COR-L47 (cell line): ENCODE data around the gene P2RY12.
"Not testable (repeated sequence)": the region's sequence is repeated elsewhere in the genome, so short reads cannot be mapped to it uniquely, and the experiment has no call there.

Experiments
- DNase-seq: peaks from one replicate; lab custom pipeline; 2025; lab: John Stamatoyannopoulos, UW

Gene P2RY12

DNA sequence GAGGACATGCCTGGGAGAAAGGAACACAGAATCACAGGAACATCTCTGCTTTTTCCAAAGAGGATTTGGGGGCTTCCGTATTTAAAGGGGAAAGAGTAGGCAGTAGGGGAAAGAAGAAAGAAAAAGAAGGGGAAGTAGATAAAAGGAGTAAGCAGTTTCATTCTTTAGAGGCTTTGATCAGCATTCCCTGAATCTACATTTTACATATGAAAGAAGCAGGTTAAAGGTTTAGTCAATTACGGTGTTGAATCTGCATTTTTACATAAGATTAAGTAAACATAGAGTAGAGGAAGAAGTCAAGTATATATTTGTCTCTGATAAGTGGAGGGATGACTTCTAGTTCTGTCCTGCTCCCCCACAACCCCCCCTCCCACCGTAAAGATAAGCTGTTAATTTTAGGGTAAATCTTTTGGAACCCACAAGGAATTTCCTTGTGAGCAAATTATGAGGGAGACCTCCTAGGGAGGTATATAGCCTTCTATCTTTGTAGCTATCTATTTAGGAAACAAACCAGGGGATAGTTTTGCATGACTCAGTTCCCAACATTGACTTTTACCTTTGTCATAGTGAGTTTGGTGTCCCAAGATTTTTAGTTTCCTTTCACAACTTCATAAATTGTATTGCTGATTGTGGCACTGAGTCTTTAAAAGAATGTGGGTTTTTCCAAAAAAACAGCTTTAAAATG, 8.7 kb upstream of the P2RY12 start:
- no peak for DNase-seq

GRCh38 chr3:151392191-151392590, 7.6 kb upstream of the P2RY12 start:
- not testable (repeated sequence) for DNase-seq

- no peak for DNase-seq
Observed at GRCh38 chr3:151391720-151392119, 7.2 kb upstream of the P2RY12 start.

- no peak for DNase-seq
Observed at GRCh38 chr3:151387842-151388241, 3.3 kb upstream of the P2RY12 start.

- no peak for DNase-seq
Observed at GRCh38 chr3:151387432-151387831, 2.9 kb upstream of the P2RY12 start.

- no peak for DNase-seq
Observed at GRCh38 chr3:151386056-151386455, 1.5 kb upstream of the P2RY12 start.

- no peak for DNase-seq
Observed at GRCh38 chr3:151383956-151384355, 597 bp downstream of the P2RY12 start.

DNA sequence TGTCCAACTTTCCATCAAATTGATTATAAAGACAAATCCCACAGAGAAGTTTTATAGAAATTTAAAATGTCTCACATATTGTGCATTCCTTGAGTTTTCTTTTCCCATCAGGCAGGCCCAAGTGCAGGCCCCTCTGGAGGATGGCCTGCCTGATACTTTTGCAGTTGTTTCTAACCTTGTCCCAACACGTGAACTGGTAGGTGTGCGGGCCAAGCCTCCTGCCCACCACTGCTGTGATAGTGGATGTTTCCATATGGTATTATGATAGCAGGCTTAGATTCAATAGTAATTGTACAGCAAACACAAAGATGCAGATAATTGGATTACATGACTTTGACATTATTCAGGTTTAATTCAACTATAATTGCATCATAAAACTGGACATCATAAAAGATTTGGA, 1.4 kb downstream of the P2RY12 start:
- no peak for DNase-seq

DNA sequence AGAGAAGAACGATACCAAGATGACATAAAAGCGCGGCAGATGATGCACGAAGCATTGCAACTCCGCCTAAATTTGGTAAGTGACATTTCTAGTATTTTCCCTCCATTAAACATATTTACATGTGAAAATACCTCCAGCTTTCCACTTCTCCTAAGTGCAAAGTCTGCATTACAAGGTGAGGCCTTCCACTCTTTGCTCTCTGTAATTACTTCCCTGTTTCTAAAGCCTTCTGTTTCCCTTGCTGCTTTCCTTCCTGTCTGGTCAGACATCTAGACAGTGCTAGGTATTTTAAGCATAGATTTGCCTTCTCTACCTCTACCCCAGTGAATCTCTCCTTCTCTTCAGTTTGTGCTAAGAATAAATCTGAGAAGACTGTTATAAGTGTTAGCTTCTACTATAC, 1.9 kb downstream of the P2RY12 start:
- no peak for DNase-seq

- DNase-seq, result peak; percentile 3
Observed at GRCh38 chr3:151379083-151379734, 5.3 kb downstream of the P2RY12 start.

GRCh38 chr3:151377768-151378385, 6.7 kb downstream of the P2RY12 start:
- DNase-seq, result no peak

GRCh38 chr3:151372063-151372820, 12.3 kb downstream of the P2RY12 start:
- DNase-seq, result no peak

DNA sequence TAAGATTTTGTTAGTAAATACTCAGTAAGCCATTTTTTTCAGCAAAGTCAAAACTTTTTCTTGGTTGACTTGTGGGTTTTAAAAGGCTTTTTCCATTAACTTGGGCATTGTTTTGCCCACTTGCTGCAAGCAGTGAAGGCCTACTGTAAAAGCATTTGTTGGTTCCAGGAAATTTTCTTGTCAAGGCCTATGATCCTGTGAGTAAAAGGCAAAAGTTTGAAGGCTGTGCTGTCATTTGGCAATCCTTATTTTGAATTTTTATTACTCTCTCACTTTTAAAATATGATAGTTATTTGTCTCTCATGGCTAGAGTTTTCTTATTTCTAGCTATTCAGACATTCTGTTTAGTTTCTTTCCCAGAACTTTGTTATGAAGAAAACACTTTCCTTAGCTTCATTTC, 13.0 kb downstream of the P2RY12 start:
- DNase-seq, result no peak

DNA sequence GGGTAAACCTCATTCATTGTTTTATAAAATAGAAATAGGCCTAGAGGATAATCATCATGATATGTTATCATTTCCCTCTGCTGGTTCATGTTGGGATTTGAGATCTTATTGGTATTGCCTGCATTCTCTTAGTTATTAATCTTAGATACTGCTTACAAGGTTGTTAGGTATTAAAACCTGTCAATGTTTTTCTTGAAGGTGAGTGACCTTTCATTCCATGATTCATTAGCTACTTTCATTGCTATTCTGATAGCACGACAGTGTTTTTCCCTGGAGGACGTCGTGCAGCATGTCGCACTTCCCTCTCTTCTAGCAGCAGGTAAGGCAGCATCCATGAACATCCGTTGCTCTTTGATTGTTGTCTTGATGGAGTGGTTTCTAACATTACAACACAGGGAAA, 17.1 kb downstream of the P2RY12 start:
- DNase-seq, result no peak

GRCh38 chr3:151366993-151367392, 17.6 kb downstream of the P2RY12 start:
- no peak for DNase-seq

GRCh38 chr3:151362751-151363174, 21.8 kb downstream of the P2RY12 start:
- DNase-seq, result no peak

- no peak for DNase-seq
Observed at GRCh38 chr3:151357463-151357850, 27.1 kb downstream of the P2RY12 start.

GRCh38 chr3:151356794-151357462, 27.6 kb downstream of the P2RY12 start:
- DNase-seq, result no peak

- DNase-seq, result no peak
Observed at GRCh38 chr3:151351648-151352047, 32.9 kb downstream of the P2RY12 start.

DNA sequence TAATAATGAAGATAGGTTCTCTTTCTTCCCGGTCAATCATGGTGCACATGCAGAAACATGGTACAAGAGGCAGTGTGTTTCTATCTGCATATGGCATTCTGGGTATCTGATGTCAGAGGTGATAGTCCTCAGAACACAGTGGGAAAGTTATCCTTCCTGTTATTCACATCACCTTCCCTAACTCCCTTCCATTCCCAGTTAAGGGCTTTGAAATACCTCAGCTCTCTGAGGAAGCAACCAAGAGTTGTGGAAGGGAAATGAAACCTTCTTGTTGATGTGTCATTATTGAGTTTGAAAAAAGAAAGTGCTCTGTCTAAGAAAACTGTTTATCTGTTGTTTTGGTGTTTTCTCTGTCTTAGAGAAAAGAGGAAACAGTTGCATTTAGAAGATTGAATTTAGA, 33.3 kb downstream of the P2RY12 start:
- no peak for DNase-seq

GRCh38 chr3:151350656-151351055, 33.9 kb downstream of the P2RY12 start:
- DNase-seq, result no peak

DNA sequence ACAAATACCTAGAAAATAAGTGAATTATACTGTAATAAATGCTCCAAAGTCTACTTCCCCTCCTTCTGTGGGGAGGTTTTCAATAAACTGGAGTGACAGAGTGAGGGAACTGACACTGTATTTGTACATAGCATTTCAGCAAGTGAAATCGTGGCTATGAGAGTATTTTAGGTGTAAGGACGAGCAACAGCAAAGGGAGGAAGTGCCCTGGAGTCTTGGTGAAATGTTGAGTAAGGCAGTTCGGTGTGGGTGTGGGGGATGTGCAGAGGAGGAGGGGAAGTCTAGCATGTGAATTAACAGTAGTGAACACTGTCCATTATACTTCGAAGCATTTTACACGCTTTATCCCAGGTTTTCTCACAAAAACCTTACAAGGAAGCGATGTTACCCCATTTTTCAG, 37.1 kb downstream of the P2RY12 start:
- DNase-seq, result no peak
